HG03565 (cell line): Measurements from ENCODE around the gene POU2AF2.
A peak's percentile ranks its signal among the peaks of the same experiment; 100 is the strongest.
"Not testable (repeated sequence)": the region's sequence is repeated elsewhere in the genome, so short reads cannot be mapped to it uniquely, and the experiment has no call there.

Experiments used
- ATAC-seq: cut with Tn5 transposase; IDR thresholded peaks from one replicate; pipeline ENCODE4 v1.9.1; 2021; ENCODE audit warnings: mild to moderate bottlenecking, moderate library complexity; ENCODE audit not compliant: unreplicated experiment

POU2AF2 gene

DNA sequence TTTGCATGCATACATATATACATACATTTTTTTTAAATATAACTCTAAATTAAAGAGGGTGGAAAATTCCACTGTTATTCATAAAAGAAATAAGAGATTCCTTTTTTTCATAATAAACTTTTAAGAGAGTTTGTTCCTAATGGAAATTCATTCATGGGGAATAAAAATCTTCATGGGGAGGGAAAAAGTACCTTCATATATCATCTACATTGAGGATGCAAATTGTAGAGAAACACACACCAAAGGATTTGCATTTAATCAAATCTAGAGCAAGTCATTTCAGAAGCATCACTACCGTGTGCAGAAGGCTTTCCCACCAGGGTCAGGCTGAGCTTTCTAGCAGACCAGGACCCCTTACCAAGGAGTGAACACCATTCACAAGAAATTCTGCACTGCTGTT lies at the start of gene POU2AF2:
Gene POU2AF2 (plus strand): TSS at position 301 of the 400 bp plus-strand sequence. CDS start 129 bp downstream, outside the sequence.
- ATAC-seq, result no peak

- ATAC-seq, result no peak
Observed at GRCh38 chr11:111200010-111200534, 45.5 kb upstream of the POU2AF2 start.

DNA sequence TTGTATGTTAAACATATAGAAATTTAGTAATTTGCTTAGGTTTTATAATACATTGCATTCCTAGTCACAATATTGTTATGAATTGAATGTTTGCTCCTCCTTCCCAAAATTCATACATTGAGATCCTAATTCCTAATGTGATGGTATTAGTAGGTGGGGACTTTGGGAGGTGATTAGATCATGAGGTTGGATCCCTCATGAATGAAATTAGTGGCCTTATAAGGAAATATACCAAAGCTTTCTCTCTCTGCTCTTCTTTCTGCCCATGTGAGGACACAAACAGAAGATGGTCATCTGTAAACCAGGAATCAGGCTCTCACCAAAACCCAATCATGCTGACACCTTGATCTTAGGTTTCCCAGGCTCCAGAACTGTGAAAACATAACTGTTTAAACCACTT lies 41.3 kb upstream of the POU2AF2 start:
- no peak for ATAC-seq

DNA sequence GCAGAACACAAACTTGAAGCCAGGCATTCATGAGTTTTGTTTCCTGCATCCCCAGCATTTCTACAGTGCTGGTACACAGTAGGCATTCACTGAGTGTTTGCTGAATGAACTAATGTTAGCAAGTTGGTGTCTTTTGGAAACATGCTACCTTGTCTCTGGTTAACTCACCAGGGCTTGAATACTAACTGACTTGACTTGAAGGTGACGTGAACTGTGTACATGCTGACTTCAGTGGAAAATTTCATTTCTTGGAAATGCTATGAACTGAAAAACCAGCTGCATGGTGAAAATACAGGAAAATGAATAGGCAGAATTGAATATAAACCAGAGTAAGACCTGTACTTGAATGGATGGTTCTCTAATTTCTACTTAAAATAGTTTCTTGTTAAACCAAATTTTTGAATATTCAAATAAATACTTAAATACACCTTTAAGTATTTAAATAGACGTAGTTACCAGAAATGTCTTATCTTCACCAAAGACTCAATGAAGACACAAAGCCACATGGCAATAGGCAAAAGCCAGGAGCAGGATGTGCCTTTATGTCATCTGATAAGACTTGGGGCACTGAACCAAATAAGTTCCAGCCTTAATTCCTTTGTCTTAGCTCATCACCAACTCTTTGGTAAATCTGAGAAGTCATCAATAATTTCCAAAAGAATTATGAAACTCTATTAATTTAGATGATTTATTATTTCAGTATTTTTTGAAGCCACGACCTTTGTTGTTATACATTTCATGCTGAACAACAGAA lies 39.7 kb upstream of the POU2AF2 start:
- ATAC-seq, result no peak

DNA sequence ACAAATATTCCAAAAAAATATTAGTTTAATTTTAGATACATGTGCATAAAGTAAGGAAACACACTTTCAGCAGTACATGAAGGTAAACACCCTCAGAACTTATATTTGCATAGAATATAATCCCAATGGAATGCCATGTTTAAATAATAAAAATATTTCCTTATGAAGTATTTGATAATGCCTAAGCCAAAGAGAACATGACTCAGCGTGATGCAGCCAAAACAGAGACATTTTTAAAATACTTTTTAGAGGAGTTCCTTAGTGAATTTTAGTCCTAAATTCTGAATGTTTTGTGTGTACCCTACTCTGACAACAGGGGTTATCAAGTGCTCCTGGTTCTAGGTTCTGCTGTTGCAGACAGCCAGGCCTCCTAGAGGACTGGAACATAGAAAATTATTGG lies 39.1 kb upstream of the POU2AF2 start:
- no peak for ATAC-seq

DNA sequence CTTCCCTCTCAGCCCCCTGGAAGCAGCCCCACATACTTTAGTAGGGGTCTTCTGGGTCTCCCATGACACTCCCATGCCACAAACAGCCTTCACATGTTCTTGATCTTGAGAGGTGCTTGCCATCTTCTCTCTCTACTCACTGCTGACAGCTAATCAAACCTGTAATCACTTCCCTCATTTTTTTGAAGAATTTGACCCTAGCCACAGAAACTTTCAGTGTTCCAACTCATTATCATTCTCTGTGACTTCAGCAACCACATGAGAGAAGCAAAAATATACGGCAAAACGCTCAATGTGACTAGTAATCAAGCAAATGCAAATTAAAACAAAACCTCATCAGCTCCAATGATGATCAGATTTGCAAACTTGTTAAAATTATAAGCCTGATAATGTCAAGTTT lies 38.3 kb upstream of the POU2AF2 start:
- ATAC-seq, result no peak

DNA sequence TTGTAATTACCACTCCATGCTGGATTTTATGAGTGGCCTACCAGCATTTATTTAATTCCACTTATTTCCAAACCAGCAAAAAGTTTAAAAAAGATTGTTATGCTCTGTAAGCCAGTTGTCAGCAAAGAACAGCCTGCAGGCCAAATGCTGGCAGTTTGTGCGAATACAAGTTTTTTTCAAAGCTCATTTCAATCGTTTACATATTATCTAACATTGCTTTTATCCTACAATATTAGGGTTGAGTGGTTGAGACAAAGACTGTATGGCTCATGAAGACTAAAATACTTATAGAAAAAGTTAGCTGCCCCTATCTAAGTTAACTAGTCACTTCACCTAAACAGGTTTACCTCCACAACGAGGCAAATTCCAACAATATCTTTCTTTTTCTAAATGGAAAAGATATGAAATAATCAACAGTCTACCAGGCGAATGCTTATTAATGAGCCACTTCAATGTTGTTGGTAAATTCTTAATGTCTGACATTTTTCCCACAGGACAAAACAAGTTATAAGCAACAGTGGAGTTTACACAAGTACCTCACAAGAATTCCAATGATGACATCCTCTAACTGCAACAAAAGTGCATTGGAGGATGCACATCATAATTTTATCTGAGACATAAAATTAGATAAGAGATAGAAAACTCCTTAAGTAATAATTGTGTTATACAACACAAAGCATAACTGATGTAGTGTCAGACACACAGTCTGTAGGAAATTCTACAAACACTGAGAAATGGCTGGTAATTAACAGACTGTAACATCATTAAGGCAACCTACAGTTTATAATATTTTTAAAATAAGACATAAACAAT lies 35.8 kb upstream of the POU2AF2 start:
- no peak for ATAC-seq

- no peak for ATAC-seq
Observed at GRCh38 chr11:111213256-111213655, 32.3 kb upstream of the POU2AF2 start.

DNA sequence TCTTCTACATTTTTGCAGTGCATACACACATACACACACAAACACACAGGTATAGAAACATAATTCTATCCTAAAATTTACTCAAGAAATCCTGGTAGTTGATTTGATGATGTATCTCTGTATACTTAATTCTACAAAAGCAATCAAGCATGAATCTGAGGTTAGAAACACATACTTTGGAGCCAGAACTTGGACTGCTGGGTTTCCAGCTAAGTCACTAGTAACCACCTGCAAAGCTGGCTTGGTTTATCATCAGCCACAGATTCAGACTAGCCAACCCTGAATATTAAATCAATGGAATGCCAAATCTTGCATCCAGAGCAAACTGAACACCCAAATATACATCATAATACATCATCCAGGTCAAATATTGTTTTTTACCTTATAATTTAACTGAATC lies 24.8 kb upstream of the POU2AF2 start:
- no peak for ATAC-seq

DNA sequence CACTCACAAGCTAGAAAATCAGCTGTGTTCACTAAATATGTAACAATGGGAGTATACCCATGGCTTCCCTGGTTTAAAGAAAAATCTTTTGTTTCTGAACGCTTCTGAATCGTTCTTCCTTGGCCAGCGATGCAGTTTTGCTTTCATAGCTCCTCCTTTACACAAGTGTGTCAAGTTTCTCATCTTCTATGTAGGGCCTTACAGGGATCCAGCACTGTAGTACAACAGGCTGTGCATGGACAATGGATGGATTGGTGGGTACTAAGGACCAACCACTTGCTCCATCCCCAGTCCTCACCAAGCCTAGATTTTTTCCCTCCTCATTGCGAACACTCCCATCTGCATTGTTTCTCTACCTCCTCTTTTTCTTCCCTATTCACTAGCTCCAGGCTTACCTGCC lies 24.3 kb upstream of the POU2AF2 start:
- no peak for ATAC-seq

DNA sequence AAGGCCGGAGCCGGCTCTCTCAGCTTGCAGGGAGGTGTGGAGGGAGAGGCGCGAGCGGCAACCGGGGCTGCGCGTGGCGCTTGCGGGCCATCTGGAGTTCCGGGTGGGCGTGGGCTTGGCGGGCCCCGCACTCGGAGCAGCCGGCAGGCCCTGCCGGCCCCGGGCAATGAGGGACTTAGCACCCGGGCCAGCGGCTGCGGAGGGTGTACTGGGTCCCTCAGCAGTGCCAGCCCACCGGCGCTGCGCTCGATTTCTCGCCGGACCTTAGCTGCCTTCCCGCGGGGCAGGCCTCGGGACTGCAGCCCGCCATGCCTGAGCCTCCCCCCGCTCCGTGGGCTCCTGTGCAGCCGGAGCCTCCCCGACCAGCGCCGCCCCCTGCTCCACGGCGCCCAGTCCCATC lies 23.6 kb upstream of the POU2AF2 start:
- ATAC-seq, result not testable (repeated sequence)

DNA sequence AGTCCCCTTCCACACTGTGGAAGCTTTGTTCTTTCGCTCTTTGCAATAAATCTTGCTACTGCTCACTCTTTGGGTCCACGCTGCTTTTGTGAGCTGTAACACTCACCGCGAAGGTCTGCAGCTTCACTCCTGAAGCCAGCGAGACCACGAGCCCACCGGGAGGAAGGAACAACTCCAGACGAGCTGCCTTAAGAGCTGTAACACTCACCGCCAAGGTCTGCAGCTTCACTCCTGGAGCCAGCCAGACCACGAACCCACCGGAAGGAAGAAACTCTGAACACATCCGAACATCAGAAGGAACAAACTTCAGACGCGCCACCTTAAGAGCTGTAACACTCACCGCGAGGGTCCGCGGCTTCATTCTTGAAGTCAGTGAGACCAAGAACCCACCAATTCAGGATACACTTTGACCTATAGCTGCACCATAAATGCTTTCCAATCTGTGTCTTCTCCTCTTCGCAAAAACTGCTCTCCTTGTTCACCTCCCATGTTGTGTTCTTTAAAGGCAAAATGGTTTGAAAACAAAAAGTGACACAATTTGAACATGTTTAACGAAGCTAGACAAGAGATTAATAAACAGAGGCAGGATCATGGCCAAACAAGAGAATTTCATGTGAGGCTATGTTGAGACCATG lies 22.6 kb upstream of the POU2AF2 start:
- ATAC-seq, result not testable (repeated sequence)

DNA sequence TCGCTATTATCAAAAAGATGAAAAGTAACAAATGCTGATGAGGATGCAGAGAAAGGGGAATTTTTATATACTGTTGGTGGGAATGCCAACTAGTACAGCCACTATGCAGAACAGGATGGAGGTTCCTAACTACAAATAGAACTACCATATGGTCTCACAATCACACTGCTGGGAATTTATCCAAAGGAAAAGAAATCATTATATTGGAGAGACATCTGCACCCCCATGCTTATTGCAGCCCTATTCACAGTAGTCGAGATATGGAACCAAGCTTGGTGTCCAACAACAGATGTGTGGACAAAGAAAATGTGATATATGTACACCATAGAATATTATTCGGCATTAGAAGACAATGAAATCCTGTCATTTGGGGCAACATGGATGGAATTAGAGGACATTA lies 19.6 kb upstream of the POU2AF2 start:
- no peak for ATAC-seq

DNA sequence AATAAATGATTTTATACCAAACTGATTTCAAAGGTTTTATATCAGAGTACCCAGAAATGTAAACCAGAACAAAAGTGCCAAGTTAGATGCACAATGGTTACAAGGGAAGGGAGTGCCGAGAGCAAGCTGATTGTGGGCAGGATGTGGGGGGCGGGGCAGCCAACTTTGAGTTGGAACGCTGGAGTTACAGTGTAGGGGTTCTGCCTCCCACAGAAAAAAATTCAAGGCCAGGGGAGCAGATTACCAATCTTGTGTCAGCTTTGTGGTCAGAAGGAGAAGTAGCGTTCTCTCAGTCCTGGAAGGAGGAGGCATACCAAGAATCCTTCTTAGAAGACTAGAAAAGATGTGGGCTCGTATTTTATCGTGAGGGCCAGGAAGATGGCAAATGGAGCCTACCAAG lies 15.9 kb upstream of the POU2AF2 start:
- no peak for ATAC-seq

- ATAC-seq, result peak; percentile 22
Observed at GRCh38 chr11:111230122-111230465, 15.4 kb upstream of the POU2AF2 start.

DNA sequence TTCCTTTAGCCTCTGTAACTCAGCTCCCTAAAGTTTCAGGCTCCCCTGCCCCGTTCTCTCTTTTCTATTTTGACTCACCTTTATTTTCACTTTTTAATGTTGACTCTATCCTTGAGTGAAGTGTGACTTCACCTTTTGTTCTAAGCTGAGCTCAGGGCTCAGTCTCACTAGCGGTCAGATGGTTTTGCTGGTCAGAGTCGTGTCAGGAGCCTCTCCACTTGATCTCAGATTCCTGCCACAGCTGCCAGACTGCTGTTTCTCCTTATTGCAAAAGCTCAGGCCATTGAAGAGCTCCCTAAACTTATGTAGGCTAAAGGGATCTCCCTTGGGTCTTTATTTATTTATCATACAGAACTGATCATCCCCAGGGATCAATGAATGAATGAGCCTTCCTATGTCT lies 13.7 kb upstream of the POU2AF2 start:
- peak; percentile 37 for ATAC-seq

GRCh38 chr11:111236383-111236782 lies 9.1 kb upstream of the POU2AF2 start:
- ATAC-seq, result no peak

GRCh38 chr11:111237926-111238325 lies 7.6 kb upstream of the POU2AF2 start:
- ATAC-seq, result no peak

DNA sequence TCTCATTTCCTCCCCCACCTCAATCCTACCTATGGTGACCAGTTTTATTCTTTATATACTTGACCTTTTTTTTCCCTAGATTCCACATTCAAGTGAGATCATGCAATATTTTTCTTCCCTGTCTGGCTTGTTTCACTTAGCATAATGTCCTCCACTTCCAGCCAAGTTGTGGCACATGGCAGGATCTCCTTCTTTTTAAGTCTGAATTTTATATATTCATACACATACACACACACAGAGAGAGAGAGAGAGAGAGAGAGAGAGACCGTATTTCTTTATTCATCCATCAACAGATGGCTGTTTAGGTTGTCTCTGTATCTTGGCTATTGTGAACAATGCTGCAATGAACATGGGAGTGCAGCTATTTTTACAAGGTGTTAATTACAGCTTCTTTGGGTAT lies 1.4 kb downstream of the POU2AF2 start:
- ATAC-seq, result no peak

GRCh38 chr11:111250936-111251335 lies 5.4 kb downstream of the POU2AF2 start:
- ATAC-seq, result no peak

DNA sequence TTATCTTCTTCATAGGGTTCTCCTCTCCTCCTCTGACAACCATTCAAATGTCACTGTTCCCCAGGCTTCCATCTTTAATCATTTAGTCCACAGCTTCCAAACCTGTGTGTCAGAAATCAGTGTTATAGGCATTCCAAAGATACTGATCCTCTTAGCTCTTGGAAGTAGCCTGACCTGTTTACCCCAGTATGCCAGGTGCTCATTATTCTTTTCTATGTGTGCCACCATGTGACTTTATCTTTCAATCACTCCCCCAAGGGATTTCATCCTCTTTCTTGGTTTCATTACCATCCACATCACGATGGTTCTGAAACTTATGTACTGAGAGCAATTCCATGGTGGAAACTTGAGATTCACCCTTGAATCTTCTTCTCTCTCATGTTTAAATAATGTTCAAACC lies 7.6 kb downstream of the POU2AF2 start:
- ATAC-seq, result no peak

GRCh38 chr11:111253630-111254029 lies 8.1 kb downstream of the POU2AF2 start:
- ATAC-seq, result no peak
